OCI-LY3 (cell line): ENCODE measurements around the gene SPRY1.

Experiments used
- CTCF ChIP-seq: fragments of 200-600, 300-600 bp; sonication (generic); IDR thresholded peaks from 2 replicates; pipeline ENCODE4 v1.5.1; 2014; ENCODE audit warnings: antibody characterized with exemption, low read length, low read depth
- EZH2phosphoT487 ChIP-seq: fragments of 200-600 bp; shearing (Covaris generic); IDR thresholded peaks from 2 replicates; pipeline ENCODE4 v1.6.1; 2018; ENCODE audit warnings: antibody characterized with exemption, mixed run types, low read depth

DNA sequence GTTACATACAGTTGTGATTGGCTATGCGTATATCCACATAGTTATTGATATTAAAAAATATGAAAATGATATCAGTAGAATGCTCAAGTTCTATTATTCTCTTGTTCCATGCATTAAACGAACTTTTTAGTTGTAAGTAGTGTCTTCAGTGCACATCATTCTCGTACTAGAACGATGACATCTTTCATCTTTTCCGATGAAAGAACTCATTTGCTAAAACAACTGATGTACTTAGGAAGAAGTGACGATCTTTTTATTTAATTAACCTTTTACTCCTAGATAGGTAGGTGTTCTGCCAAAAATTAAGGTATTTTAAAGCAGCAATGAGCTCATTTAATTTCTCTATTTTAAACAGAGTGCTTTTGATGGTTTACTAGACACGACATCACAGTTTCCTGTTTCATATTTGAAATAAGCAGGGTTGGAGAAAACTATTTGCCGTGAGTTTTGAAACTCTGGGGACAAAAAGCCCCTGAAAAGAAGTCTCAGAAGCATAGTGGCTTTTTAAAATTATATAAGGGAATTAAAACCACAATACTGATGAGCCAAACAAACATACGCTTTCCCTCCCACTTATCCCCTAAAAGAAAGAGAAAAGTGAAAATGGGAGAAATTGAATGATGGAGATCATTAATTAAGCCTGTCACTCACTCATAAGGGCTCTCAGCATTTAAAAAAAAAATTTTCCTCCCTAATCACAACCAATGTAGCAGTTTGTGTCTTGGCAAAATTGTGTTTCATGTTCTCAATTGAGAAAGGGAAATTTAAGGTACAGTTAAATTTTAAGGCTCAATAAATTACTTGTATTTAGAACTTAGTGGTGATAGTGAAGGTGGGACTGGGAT, 25.6 kb downstream of the SPRY1 start:
- TF ChIP-seq CTCF (no peak), EZH2phosphoT487 (no peak)
